A549 (cell line): ENCODE data around the gene IGIP.

Experiments
- BHLHE40 ChIP-seq: IDR thresholded peaks from 2 replicates; pipeline ENCODE4 v1.6.1; 2012; ENCODE audit warnings: low read depth, low read length, inconsistent platforms
- CBX8 ChIP-seq: fragments of 200-600 bp; sonication (generic); IDR thresholded peaks from 2 replicates; pipeline ENCODE4 v1.6.1; 2016
- CTCF ChIP-seq: fragments of >200 bp; sonication (Bioruptor Twin); formaldehyde crosslinking; IDR thresholded peaks from 3 replicates; pipeline ENCODE4 v1.5.1; 2016
- JUN ChIP-seq, 2 experiments: fragments of >200 bp; sonication (Bioruptor Twin); formaldehyde crosslinking; IDR thresholded peaks; 2 replicates in 1 of 2; 3 replicates in 1 of 2; pipeline ENCODE4 v1.6.1; 2016 to 2017
- KDM5A ChIP-seq: fragments of 200-600 bp; sonication (generic); IDR thresholded peaks from 2 replicates; pipeline ENCODE4 v1.6.1; 2016; ENCODE audit warnings: antibody characterized with exemption, mild to moderate bottlenecking
- MAX ChIP-seq: IDR thresholded peaks from 2 replicates; pipeline ENCODE4 v1.6.1; 2012
- POLR2A ChIP-seq: IDR thresholded peaks from 2 replicates; pipeline ENCODE4 v1.6.1; 2012; ENCODE audit warnings: mild to moderate bottlenecking, low read length
- RAD21 ChIP-seq, 2 experiments: fragments of >200 bp in 1 of 2; sonication (Bioruptor Twin) in 1 of 2; formaldehyde crosslinking in 1 of 2; IDR thresholded peaks in 1 of 2; conservative IDR thresholded peaks in 1 of 2; 2 replicates in 1 of 2; 3 replicates in 1 of 2; pipeline ENCODE4 v1.6.1; 2012 to 2018; ENCODE audit warnings: inconsistent platforms in 1 of 2
- RFX5 ChIP-seq: fragments of 450-650 bp; IDR thresholded peaks from 2 replicates; pipeline ENCODE4 v1.7.1; 2014; ENCODE audit warnings: antibody characterized with exemption, mild to moderate bottlenecking, moderate library complexity

- no peak for TF ChIP-seq CTCF
- TF ChIP-seq KDM5A: no peak
- TF ChIP-seq JUN (IDR thresholded peaks at IDR 0.05): no peak
- no peak for TF ChIP-seq MAX
- TF ChIP-seq RAD21 (conservative IDR thresholded peaks at IDR 0.05 in 1 of 2, IDR thresholded peaks at IDR 0.05 in 1 of 2): no peak
- TF ChIP-seq RFX5: no peak
- no peak for TF ChIP-seq POLR2A
- no peak for TF ChIP-seq CBX8
- TF ChIP-seq BHLHE40: no peak
Observed at GRCh38 chr5:140093179-140093578, 32.6 kb upstream of the IGIP start.
